Stimulated activated CD8-positive, alpha-beta memory T cell treated with anti-CD3 and anti-CD28 coated beads, Interleukin-4, amount 100 ng/mL, for 1 hour (primary cell): ENCODE data around the gene B4GAT1.
"Not testable (repeated sequence)": the region's sequence is repeated elsewhere in the genome, so short reads cannot be mapped to it uniquely, and the experiment has no call there.

Experiments
- DNase-seq, 2 donors: peaks; one replicate each; pipeline ENCODE4 v3.0.0-alpha.2; 2020; ENCODE audit warnings: low read depth in 2 of 2, low spot score in 1 of 2

Gene B4GAT1

GRCh38 chr11:66326261-66327111, 20.9 kb downstream of the B4GAT1 start:
- no peak for DNase-seq

- DNase-seq = no peak
These were observed 22.2 kb downstream of the B4GAT1 start for GRCh38 chr11:66325263-66325671.

- DNase-seq = no peak
These were observed 22.8 kb downstream of the B4GAT1 start for GRCh38 chr11:66324664-66325063.

- DNase-seq = no peak
These were observed 23.7 kb downstream of the B4GAT1 start for GRCh38 chr11:66323684-66324083.

DNA sequence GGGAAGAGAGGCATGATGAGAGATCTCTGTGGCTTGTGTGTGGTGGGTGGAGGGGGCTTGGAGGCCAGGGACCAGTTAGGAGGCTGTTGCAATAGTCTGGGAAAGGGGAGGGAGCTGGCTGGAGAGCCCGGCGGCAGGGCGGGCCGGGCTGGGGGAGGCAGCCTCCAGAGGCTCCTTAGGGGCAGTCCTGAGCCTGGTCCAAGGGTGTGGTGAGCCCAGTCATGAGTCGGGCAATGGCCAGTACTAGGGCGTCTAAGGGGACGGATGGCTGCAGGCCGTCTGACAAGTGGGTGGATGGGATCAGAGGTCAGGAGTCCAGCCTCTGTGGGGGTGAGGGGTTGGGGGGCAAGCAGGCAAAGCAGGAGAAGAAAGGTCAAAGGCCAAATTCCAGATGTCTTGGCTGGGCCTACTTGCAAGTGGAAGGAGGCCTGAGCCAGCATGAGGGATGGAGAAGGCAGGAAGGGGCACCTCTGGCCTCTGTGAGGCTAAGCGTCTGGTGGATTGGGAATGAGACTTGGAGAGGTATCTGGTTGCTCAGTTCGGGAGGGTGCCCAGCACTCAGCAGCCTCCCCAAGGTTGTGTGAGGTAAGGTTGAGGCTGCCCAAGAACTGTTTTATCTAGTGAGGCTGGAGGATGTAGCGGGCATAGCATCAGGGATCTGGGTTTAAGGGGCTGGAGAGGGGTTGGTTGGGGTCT, 24.5 kb downstream of the B4GAT1 start:
- DNase-seq = no peak

DNA sequence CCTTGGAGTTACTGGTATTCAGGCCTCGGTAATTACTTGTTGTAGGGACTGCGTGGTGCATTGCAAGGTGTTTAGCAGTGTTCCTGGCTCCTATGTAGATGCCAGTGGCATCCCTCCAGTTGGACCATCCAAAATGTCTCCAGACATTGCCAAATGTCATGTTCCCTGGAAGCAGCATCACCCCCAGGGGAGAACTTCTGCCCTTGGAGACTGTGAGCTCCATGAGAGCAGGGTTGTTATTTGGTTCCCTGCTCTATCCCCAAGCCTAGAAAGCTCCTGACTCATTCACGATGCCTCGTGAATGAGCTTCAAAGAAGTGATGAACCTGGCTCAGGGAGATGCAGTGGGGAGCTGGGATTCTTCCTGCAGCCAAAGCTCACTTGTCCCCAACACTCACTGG, 25.8 kb downstream of the B4GAT1 start:
- no peak for DNase-seq

GRCh38 chr11:66320748-66321147, 26.7 kb downstream of the B4GAT1 start:
- not testable (repeated sequence) for DNase-seq

- not testable (repeated sequence) for DNase-seq
These were observed 27.1 kb downstream of the B4GAT1 start for GRCh38 chr11:66320289-66320688.

GRCh38 chr11:66318600-66318970, 28.8 kb downstream of the B4GAT1 start:
- no peak for DNase-seq

- peak in 1 of 2 donors; percentile 63 for DNase-seq
These were observed 29.5 kb downstream of the B4GAT1 start for GRCh38 chr11:66317723-66318599.

GRCh38 chr11:66317322-66317722, 30.1 kb downstream of the B4GAT1 start:
- no peak for DNase-seq

GRCh38 chr11:66316849-66317251, 30.6 kb downstream of the B4GAT1 start, which contains the start of gene CD248:
CD248 (minus strand) TSS chr11:66317044; CDS start chr11:66317027, 17 bp downstream.
- no peak for DNase-seq

DNA sequence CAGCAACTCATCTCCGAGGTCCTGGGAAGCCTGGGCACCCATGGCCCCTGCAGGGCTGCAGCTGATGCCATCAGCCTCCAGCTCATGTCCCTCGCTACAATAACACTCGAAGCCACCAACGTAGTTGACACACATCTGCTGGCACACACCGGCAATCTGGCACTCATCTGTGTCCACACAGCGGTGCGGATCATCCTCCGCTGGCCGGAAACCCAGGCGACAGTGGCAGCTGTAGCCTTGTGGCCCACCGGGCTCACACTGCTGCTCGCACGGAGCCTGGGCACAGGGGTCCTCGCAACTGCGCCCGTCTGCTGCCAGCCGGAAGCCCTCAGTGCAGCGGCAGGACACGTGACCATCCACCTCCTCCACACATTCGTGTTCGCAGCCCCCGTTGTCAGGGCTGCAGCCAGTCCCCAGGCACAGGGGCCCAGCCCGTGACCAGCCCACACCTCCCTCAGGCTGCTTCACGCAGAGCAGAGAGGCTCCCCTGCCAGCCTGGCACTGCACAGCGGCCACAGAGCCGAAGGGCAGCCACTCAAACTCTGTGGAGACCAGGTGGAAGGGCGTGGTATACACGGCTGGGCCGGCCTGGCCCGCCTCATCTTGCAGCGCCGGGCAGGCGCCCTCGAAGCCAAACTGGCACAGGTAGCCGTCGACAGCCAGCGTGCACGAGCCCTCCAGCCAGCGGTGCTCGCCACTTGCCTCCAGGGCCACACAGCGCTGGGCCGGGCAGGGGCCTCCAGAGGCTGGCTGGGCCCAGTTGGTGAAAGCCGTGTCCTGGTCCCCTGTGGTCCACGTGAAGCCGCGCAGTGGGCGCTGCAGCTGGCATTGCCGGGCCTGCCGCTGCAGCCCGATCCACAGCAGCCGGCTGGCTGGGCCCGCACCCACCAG, 31.3 kb downstream of the B4GAT1 start:
- no peak for DNase-seq

DNA sequence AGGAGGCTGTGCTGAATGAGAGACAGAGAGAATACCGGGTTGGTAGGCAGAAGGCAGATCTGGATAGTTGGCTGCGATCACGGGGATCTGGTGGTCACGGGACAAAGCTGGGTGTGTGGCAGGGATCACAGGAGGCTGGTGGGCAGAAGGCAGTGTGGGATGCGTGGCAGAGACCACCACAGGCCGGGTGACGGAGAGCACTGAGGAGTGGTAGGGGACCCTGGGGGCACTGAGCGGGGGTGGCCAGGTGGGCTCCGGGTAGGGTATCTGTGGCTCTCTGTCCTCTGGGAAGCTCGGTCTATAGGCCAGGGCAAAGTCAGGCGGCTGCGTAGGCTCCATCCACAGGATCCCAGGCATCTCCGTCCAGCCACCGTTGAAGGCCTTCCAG, 31.9 kb downstream of the B4GAT1 start:
- DNase-seq = no peak

- DNase-seq = no peak
These were observed 32.6 kb downstream of the B4GAT1 start for GRCh38 chr11:66314561-66315497.

- no peak for DNase-seq
These were observed 33.3 kb downstream of the B4GAT1 start for GRCh38 chr11:66314186-66314501.

GRCh38 chr11:66313321-66314185, 33.9 kb downstream of the B4GAT1 start:
- DNase-seq = no peak

GRCh38 chr11:66312549-66313320, 34.7 kb downstream of the B4GAT1 start:
- DNase-seq = peak; percentile 98 to 99
